Left lung (tissue), 10 donors: Measurements from ENCODE around the gene POFUT1. TPM values are rescaled to one million over a fixed set of nuclear protein-coding genes. Genes with fewer than 3 reads are reported as not detected.

Source experiments
- ATAC-seq: fragments of 200-7000 bp; cut with Tn5 transposase; one replicate; pipeline ENCODE4 v1.9.1; 2020; ENCODE audit warnings: moderate library complexity
- DNase-seq, 4 donors: peaks; one replicate each; pipeline ENCODE4 v3.0.0-alpha.2; 2013 to 2020
- H3K27ac ChIP-seq, 2 donors: fragments of 200-600 bp; sonication (generic) in 1 of 2; one replicate each; pipeline versions ENCODE4 v1.5.0 to v1.8.0; 2020 to 2021
- H3K27me3 ChIP-seq, 2 donors: fragments of 200-600 bp; sonication (generic) in 1 of 2; one replicate each; pipeline versions ENCODE4 v1.5.0 to v1.8.0; 2020 to 2021
- H3K36me3 ChIP-seq, 2 donors: fragments of 200-600 bp; sonication (generic) in 1 of 2; one replicate each; pipeline versions ENCODE4 v1.5.0 to v1.8.0; 2020 to 2021
- H3K4me1 ChIP-seq, 2 donors: fragments of 200-600 bp; one replicate each; pipeline ENCODE4 v1.8.0; 2021
- H3K4me3 ChIP-seq, 2 donors: fragments of 200-600 bp; sonication (generic) in 1 of 2; one replicate each; pipeline versions ENCODE4 v1.5.0 to v1.8.0; 2020 to 2021; ENCODE audit warnings: mild to moderate bottlenecking in 1 of 2
- H3K9me3 ChIP-seq, 2 donors: fragments of 200-600 bp; sonication (generic) in 1 of 2; one replicate each; pipeline versions ENCODE4 v1.5.0 to v1.8.0; 2020 to 2021
- CTCF ChIP-seq, 2 donors: fragments of 200-600 bp; sonication (generic) in 1 of 2; IDR thresholded peaks; one replicate each; pipeline versions ENCODE4 v1.5.0 to v1.8.0; 2021; ENCODE audit warnings: antibody characterized with exemption in 2 of 2
- intact Hi-C, 2 donors: fragments of 100-400 bp; cut with DNase I; formaldehyde crosslinking; loops; one replicate each; pipeline versions ENCODE4 v1.11.2 to v1.14.2; 2022
- polyA plus RNA-seq, 6 donors: library from polyadenylated mRNA; unstranded; fragments of 120-200 nt; gene quantifications; one replicate each; pipeline ENCODE4 v1.2.1, GENCODE V29; 2013; ENCODE audit not compliant: insufficient read length in 6 of 6
- total RNA-seq, 2 donors: library from RNA; stranded (reverse); fragmentation: NEBNext Ultra II Directional; extraction: Animal tissue kit (Norgen Biotek cat#: 25700); gene quantifications; one replicate each; pipeline ENCODE4 v1.2.1, GENCODE V29; 2021
- donor health status: DM: no; HTN: yes; CAD: no.
- donor health status: DM: no; HTN: no; CAD: no.

The POFUT1 gene
- total and polyA plus RNA-seq, 8 donors, result 29.2 to 42.2 (median 36.6) TPM

GRCh38 chr20:32160341-32160740, 47.3 kb upstream of the POFUT1 start:
- TF ChIP-seq CTCF (IDR thresholded peaks at IDR 0.05), result no peak
- DNase-seq (no peak), ATAC-seq (no peak)
- Histone ChIP-seq H3K27me3 (no peaks in the 10 kb centered on the region), H3K9me3 (no peaks in the 10 kb centered on the region), H3K4me1 (peaks cover 0 to 17% of the 10 kb centered on the region in 2 donors), H3K4me3 (no peak overlapping the region), H3K27ac (no peak overlapping the region), H3K36me3 (peaks cover 0 to 87% of the 10 kb centered on the region in 2 donors)
- intact Hi-C loops, result no loop called here

DNA sequence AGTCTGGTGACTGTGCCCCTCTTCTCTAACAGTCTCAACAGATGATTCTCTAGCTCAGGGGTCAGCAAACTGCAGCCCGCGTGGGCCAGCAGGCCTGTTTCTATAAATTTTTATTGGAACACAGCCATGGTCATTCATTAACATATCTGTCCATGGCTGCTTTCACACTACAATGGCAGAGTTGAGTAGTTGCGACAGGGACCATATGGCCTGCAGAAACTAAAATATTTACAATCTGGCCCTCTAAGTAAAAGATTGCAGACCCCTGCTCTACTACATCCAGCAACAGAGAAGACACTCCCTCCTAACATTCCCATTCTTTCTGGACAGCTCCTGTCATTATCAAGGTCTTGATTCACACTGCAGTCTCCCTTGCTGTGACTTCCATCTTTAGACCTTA, 45.3 kb upstream of the POFUT1 start:
- peaks cover 0 to 100% of the 10 kb centered on the region in 2 donors for H3K36me3 ChIP-seq
- DNase-seq (peak in 1 of 4 donors; percentile 27), ATAC-seq (no peak)
- TF ChIP-seq CTCF (IDR thresholded peaks at IDR 0.05), result no peak
- no peaks in the 10 kb centered on the region for H3K9me3 ChIP-seq
- no peak overlapping the region for H3K4me3 ChIP-seq
- intact Hi-C loops, result no loop called here
- H3K27me3 ChIP-seq, result no peaks in the 10 kb centered on the region
- no peak overlapping the region for H3K27ac ChIP-seq
- H3K4me1 ChIP-seq, result peaks cover 0 to under 1% of the 10 kb centered on the region in 2 donors

DNA sequence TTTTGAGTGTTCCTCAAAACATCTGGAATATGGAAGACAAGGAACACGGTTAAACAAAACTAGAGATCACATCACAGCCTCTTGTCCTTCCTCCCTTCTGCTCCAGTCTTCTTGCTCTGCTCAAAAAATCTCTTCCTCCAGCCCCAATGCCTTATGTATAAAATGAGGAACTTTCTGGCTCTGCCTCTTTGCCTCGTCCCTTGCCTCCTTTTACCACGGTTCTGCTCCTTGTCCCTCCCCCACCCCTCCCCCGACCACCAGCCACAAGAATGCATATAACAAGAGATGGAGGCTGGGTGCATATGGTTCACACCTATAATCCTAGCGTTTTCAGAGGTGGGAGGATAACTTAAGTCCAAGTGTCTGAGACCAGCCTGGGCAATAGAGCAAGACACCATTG, 43.7 kb upstream of the POFUT1 start:
- Histone ChIP-seq H3K36me3 (peaks cover 0 to 90% of the 10 kb centered on the region in 2 donors), H3K4me1 (no peaks in the 10 kb centered on the region), H3K9me3 (no peaks in the 10 kb centered on the region), H3K27ac (no peak overlapping the region), H3K27me3 (no peaks in the 10 kb centered on the region), H3K4me3 (no peak overlapping the region)
- TF ChIP-seq CTCF (IDR thresholded peaks at IDR 0.05), result no peak
- intact Hi-C loops, result no loop called here
- ATAC-seq (no peak), DNase-seq (no peak)

GRCh38 chr20:32164984-32165735, 42.5 kb upstream of the POFUT1 start:
- DNase-seq, result no peak
- TF ChIP-seq CTCF (IDR thresholded peaks at IDR 0.05), result no peak
- Histone ChIP-seq H3K36me3 (peaks cover 0 to 78% of the 10 kb centered on the region in 2 donors), H3K27me3 (no peaks in the 10 kb centered on the region), H3K4me3 (no peak overlapping the region), H3K9me3 (no peaks in the 10 kb centered on the region), H3K27ac (no peak overlapping the region), H3K4me1 (no peaks in the 10 kb centered on the region)
- no peak for ATAC-seq
- intact Hi-C loops, result no loop called here

DNA sequence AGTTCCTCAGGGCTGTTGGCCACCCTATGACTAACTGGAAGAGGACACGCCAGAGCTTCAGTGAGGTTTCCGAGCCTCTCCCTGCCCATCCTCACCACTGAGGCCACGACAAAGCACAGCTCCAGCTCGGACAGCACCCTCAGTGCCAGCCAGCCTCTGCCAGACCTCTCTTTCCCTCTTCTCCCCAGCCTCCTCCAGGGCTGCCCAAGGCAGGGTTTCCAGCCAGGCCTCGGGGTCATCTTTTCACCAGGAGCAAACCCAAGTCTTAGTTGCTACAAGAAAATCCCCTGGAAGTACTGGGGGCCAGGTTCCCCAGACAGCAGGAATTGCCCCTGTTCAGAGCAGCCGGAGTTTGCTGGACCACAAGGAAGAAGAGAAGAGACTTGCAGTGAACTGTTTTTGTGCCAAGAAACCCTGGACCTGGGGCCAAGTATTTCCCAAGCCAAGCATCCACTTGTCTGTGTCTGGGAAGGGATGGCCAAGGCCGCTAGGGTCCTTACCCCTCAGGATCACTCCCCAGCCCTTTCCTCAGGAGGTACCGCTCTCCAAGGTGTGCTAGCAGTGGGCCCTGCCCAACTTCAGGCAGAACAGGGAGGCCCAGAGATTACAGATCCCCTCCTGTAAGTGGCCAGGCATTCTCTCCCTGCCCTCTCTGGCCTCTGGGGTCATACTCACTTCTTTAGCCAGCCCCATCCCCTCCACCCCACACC, 41.7 kb upstream of the POFUT1 start:
- Histone ChIP-seq H3K9me3 (no peaks in the 10 kb centered on the region), H3K27ac (no peak overlapping the region), H3K36me3 (peaks cover 0 to 70% of the 10 kb centered on the region in 2 donors)

More for the DNA sequence above, 41.7 kb upstream of the POFUT1 start:
- H3K27me3 ChIP-seq, result no peaks in the 10 kb centered on the region
- ATAC-seq, result no peak
- peak in 1 of 4 donors; percentile 24 for DNase-seq
- H3K4me3 ChIP-seq, result no peak overlapping the region
- no peaks in the 10 kb centered on the region for H3K4me1 ChIP-seq
- no peak for TF ChIP-seq CTCF (IDR thresholded peaks at IDR 0.05)
- intact Hi-C loops, result no loop called here
